Measurements from ENCODE around the gene KIAA1755. TPM values are rescaled to one million over a fixed set of nuclear protein-coding genes. Genes with fewer than 3 reads are reported as not detected.

KIAA1755 gene
- total RNA-seq, 3 donors from 2014 or later (not counting 1 experiment from before 2014, with no cell fraction given): not detected

DNA sequence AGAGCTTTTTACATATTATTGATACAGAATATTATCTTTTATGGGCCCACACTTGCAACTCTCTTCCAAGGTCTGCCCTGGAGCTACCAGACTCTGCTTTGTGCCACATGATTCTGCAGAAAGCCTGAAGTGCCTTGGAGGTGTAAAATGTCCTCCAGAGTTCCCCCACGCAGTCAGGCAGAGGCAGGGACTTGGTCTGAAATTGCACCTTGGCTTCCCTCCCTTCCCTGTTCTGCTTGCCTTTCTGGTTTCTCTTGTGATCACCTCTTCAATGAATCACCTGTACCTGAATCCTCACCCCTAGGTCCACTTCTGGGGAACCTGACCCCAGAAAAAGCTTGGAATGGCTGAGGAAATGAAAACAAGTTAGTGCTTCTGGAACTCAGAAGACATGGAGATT lies 52.4 kb downstream of the KIAA1755 start:
- peaks cover 2% of the 10 kb centered on the region for H3K4me1 ChIP-seq (ENCODE audit: control insufficient read depth, insufficient read depth, low read length)
- ATAC-seq (no peak), DNase-seq (no peak)
- H3K9me3 ChIP-seq (ENCODE audit: control insufficient read depth, insufficient read depth, low read length): no peaks in the 10 kb centered on the region
- Mint-ChIP-seq H3K27me3 (ENCODE audit: low read depth in 2 of 2) (peaks cover 8 to 19% of the 10 kb centered on the region in 2 donors), H3K27ac (no peak overlapping the region), H3K4me3 (no peak overlapping the region), H3K36me3 (no peaks in the 10 kb centered on the region), H3K4me1 (no peaks in the 10 kb centered on the region), H3K9me3 (no peaks in the 10 kb centered on the region)
- TF ChIP-seq, protein P1, sequence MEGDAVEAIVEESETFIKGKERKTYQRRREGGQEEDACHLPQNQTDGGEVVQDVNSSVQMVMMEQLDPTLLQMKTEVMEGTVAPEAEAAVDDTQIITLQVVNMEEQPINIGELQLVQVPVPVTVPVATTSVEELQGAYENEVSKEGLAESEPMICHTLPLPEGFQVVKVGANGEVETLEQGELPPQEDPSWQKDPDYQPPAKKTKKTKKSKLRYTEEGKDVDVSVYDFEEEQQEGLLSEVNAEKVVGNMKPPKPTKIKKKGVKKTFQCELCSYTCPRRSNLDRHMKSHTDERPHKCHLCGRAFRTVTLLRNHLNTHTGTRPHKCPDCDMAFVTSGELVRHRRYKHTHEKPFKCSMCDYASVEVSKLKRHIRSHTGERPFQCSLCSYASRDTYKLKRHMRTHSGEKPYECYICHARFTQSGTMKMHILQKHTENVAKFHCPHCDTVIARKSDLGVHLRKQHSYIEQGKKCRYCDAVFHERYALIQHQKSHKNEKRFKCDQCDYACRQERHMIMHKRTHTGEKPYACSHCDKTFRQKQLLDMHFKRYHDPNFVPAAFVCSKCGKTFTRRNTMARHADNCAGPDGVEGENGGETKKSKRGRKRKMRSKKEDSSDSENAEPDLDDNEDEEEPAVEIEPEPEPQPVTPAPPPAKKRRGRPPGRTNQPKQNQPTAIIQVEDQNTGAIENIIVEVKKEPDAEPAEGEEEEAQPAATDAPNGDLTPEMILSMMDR (IDR thresholded peaks at IDR 0.05): no peak
- no peaks in the 10 kb centered on the region for H3K27me3 ChIP-seq (ENCODE audit: control insufficient read depth, insufficient read depth, low read length)
- H3K4me3 ChIP-seq (ENCODE audit: low read length): no peak overlapping the region
- intact Hi-C loops (cut with micrococcal nuclease): no loop called here
- no peak overlapping the region for H3K27ac ChIP-seq (ENCODE audit: low read length)
- no peaks in the 10 kb centered on the region for H3K36me3 ChIP-seq (ENCODE audit: control insufficient read depth, insufficient read depth, low read length)
- WGBS (ENCODE audit: insufficient coverage): 86% methylated on average over 1 of the region's 1 CpG

DNA sequence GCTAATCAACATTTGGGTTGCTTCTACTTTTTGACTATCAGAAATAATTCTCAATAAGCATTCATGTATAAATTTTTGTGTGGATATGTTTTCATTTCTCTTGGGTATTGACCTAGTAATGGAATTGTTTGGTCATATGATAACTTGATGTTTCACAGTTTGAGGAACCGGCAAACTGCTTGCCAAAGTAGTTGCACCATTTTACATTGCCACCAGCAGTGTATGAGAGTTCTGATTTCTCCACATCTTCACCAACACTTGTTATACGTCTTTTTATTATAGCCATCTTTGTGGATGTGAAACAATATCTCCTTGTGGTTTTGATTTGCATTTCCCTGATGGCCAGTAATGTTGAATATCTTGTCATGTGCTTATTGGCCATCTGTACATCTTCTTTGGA lies 52.9 kb downstream of the KIAA1755 start:
- peaks cover 2% of the 10 kb centered on the region for H3K4me1 ChIP-seq (ENCODE audit: control insufficient read depth, insufficient read depth, low read length)
- H3K27ac ChIP-seq (ENCODE audit: low read length): no peak overlapping the region
- TF ChIP-seq, protein P1 (IDR thresholded peaks at IDR 0.05): no peak
- H3K9me3 Mint-ChIP-seq: no peaks in the 10 kb centered on the region
- no peak overlapping the region for H3K4me3 Mint-ChIP-seq
- H3K36me3 ChIP-seq (ENCODE audit: control insufficient read depth, insufficient read depth, low read length): no peaks in the 10 kb centered on the region
- H3K4me1 Mint-ChIP-seq: no peaks in the 10 kb centered on the region
- no peaks in the 10 kb centered on the region for H3K9me3 ChIP-seq (ENCODE audit: control insufficient read depth, insufficient read depth, low read length)
- no peak overlapping the region for H3K4me3 ChIP-seq (ENCODE audit: low read length)
- no peak for ATAC-seq
- WGBS (ENCODE audit: insufficient coverage): no CpG with 5 or more reads among the region's 2 CpGs
- no peak overlapping the region for H3K27ac Mint-ChIP-seq
- H3K36me3 Mint-ChIP-seq: no peaks in the 10 kb centered on the region
- peaks cover 8 to 19% of the 10 kb centered on the region in 2 donors for H3K27me3 Mint-ChIP-seq (ENCODE audit: low read depth in 2 of 2)
- no peaks in the 10 kb centered on the region for H3K27me3 ChIP-seq (ENCODE audit: control insufficient read depth, insufficient read depth, low read length)
- DNase-seq: no peak
- intact Hi-C loops (cut with micrococcal nuclease): no loop called here

DNA sequence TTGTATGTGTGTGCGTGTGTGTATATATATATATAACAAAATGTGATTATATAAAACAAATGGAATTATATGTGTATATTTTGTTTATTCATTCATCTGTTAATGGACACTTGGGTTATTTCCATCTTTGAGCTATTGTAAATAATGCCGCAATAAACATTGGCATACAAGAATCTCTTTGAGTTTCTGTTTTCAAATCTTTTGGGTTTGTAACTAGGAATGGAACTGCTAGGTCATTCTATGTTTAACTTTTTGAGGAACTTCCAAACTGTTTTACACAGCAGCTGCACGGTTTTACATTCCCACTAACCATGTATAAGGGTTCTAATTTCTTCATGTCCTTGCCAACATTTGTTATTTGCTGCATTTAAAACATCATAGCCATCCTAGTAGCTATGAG lies 55.5 kb downstream of the KIAA1755 start:
- H3K4me1 ChIP-seq (ENCODE audit: control insufficient read depth, insufficient read depth, low read length): no peaks in the 10 kb centered on the region
- H3K9me3 Mint-ChIP-seq: no peaks in the 10 kb centered on the region
- H3K4me3 Mint-ChIP-seq: no peak overlapping the region
- DNase-seq: no peak
- H3K27me3 ChIP-seq (ENCODE audit: control insufficient read depth, insufficient read depth, low read length): no peaks in the 10 kb centered on the region
- H3K27me3 Mint-ChIP-seq (ENCODE audit: low read depth in 2 of 2): peaks cover 4 to 19% of the 10 kb centered on the region in 2 donors
- H3K9me3 ChIP-seq (ENCODE audit: control insufficient read depth, insufficient read depth, low read length): no peaks in the 10 kb centered on the region
- no peaks in the 10 kb centered on the region for H3K36me3 ChIP-seq (ENCODE audit: control insufficient read depth, insufficient read depth, low read length)
- intact Hi-C loops (cut with micrococcal nuclease): no loop called here
- no peaks in the 10 kb centered on the region for H3K36me3 Mint-ChIP-seq
- no peak overlapping the region for H3K27ac Mint-ChIP-seq
- TF ChIP-seq, protein P1 (IDR thresholded peaks at IDR 0.05): no peak
- H3K27ac ChIP-seq (ENCODE audit: low read length): no peak overlapping the region
- no peak for ATAC-seq
- WGBS (ENCODE audit: insufficient coverage): 36% methylated on average over 2 of the region's 3 CpGs
- no peak overlapping the region for H3K4me3 ChIP-seq (ENCODE audit: low read length)
- no peaks in the 10 kb centered on the region for H3K4me1 Mint-ChIP-seq

DNA sequence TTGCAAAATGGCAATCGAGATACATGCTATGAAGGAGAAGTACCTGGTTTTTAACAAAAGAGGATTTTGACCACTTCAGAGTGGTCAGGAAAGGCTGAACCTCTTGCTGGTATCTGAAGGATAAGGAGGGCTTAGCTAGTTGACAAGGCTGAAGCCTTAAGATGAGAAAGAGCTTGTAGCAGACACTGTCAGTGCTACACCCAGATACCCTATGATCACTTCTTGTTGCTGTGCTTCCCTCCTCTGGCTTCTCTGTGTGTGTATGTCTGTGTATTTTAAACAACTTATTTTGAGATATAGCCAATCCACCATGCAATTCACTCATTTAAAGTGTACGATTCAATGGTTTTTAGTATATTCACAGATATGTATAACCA lies 56.6 kb downstream of the KIAA1755 start:
- Histone ChIP-seq H3K36me3 (ENCODE audit: control insufficient read depth, insufficient read depth, low read length) (no peaks in the 10 kb centered on the region), H3K27me3 (ENCODE audit: control insufficient read depth, insufficient read depth, low read length) (no peaks in the 10 kb centered on the region), H3K4me3 (ENCODE audit: low read length) (no peak overlapping the region), H3K4me1 (ENCODE audit: control insufficient read depth, insufficient read depth, low read length) (no peaks in the 10 kb centered on the region), H3K27ac (ENCODE audit: low read length) (no peak overlapping the region), H3K9me3 (ENCODE audit: control insufficient read depth, insufficient read depth, low read length) (no peaks in the 10 kb centered on the region)
- Mint-ChIP-seq H3K4me1 (no peaks in the 10 kb centered on the region), H3K36me3 (no peaks in the 10 kb centered on the region), H3K27me3 (ENCODE audit: low read depth in 2 of 2) (peaks cover 4 to 19% of the 10 kb centered on the region in 2 donors), H3K9me3 (no peaks in the 10 kb centered on the region), H3K4me3 (no peak overlapping the region), H3K27ac (no peak overlapping the region)
- WGBS (ENCODE audit: insufficient coverage): 93% methylated on average over 2 of the region's 2 CpGs
- DNase-seq (no peak), ATAC-seq (no peak)
- TF ChIP-seq, protein P1 (IDR thresholded peaks at IDR 0.05): no peak
- intact Hi-C loops (cut with micrococcal nuclease): no loop called here
